Loucy (cell line): ENCODE measurements around the gene C1orf35.

Experiments
- EZH2phosphoT487 ChIP-seq: fragments of 200-600 bp; IDR thresholded peaks from 2 replicates; pipeline ENCODE4 v1.6.1; 2018; ENCODE audit warnings: antibody characterized with exemption, mild to moderate bottlenecking, moderate library complexity, borderline replicate concordance
- TF ChIP-seq, protein P1 (sequence below): fragments of 200-600 bp; sonication (generic); conservative IDR thresholded peaks from 2 replicates; pipeline ENCODE4 v1.5.1; 2014; ENCODE audit warnings: mild to moderate bottlenecking, antibody characterized with exemption, low read length

DNA sequence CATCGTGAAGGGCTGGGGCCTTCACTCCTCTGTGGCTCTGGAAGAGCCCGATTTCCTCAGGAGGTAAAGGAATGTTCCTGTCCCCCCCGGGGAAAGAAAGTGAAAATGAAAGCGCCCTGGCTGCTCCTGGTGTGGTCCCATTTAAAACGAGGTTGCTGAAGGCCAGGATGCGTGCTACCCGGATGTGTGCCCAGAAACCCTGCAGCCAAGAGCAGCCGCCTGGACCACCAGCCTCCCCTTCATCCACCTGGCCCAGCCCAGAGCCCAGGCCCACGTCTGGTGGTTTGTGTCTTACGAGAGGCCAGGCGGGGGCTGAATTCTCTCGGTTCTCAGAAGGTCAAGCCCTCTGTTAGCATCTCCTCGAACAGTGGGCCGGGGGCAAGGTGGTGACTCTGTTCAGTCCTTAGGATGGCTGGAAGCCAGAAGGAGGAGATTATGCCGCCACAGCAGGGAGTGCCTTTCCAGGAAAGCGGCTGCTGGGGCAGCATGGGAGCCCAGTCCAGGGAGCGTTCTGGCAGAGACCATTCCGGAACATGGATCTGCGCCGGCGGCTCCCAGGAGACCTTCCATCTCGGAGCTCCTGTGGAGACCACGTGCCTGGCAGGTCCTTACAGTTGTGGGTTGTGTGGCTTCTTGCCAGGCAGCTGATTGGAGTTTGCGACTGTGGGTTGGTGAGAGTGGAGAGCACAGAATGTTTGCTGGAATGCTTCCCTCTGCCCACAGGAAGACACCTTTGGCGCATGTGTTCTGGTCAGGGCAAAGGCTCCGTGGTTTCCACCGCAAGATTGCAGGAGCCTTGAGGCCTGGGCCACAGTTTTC lies 38.3 kb upstream of the C1orf35 start:
- TF ChIP-seq, protein P1, sequence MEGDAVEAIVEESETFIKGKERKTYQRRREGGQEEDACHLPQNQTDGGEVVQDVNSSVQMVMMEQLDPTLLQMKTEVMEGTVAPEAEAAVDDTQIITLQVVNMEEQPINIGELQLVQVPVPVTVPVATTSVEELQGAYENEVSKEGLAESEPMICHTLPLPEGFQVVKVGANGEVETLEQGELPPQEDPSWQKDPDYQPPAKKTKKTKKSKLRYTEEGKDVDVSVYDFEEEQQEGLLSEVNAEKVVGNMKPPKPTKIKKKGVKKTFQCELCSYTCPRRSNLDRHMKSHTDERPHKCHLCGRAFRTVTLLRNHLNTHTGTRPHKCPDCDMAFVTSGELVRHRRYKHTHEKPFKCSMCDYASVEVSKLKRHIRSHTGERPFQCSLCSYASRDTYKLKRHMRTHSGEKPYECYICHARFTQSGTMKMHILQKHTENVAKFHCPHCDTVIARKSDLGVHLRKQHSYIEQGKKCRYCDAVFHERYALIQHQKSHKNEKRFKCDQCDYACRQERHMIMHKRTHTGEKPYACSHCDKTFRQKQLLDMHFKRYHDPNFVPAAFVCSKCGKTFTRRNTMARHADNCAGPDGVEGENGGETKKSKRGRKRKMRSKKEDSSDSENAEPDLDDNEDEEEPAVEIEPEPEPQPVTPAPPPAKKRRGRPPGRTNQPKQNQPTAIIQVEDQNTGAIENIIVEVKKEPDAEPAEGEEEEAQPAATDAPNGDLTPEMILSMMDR = no peak
- no peak for TF ChIP-seq EZH2phosphoT487
